AG09309 (cell line): Measurements from ENCODE around the gene EME1.
"Not testable (repeated sequence)": the region's sequence is repeated elsewhere in the genome, so short reads cannot be mapped to it uniquely, and the experiment has no call there.

Experiments used
- DNase-seq: peaks from one replicate; pipeline ENCODE4 v3.0.0-alpha.2; 2010; ENCODE audit warnings: low read depth
- H3K4me3 ChIP-seq: 2 replicates; pipeline ENCODE4 v1.5.1; 2011; ENCODE audit warnings: mild to moderate bottlenecking, low read depth, low read length, moderate library complexity; ENCODE audit not compliant: control insufficient read depth
- CTCF ChIP-seq: IDR thresholded peaks from 2 replicates; pipeline ENCODE4 v1.5.1; 2011; ENCODE audit warnings: mild to moderate bottlenecking, low read depth, low read length, inconsistent platforms; ENCODE audit not compliant: insufficient read depth, control insufficient read depth; ENCODE audit errors: missing control alignments

Gene EME1

GRCh38 chr17:50406578-50406977 is 33.5 kb downstream of the EME1 start:
- TF ChIP-seq CTCF = no peak
- DNase-seq = no peak
- no peak overlapping the region for H3K4me3 ChIP-seq

GRCh38 chr17:50407921-50408320 is 34.9 kb downstream of the EME1 start:
- no peak overlapping the region for H3K4me3 ChIP-seq
- no peak for TF ChIP-seq CTCF
- DNase-seq = no peak

GRCh38 chr17:50412188-50412732 is 39.2 kb downstream of the EME1 start:
- TF ChIP-seq CTCF = no peak
- H3K4me3 ChIP-seq = no peak overlapping the region
- no peak for DNase-seq

- DNase-seq = no peak
- no peak for TF ChIP-seq CTCF
- H3K4me3 ChIP-seq = no peak overlapping the region
Measured at GRCh38 chr17:50414808-50415207, 41.8 kb downstream of the EME1 start.

- H3K4me3 ChIP-seq = not testable (repeated sequence)
Measured at GRCh38 chr17:50419577-50419976, 46.5 kb downstream of the EME1 start.

GRCh38 chr17:50420419-50421112 is 47.5 kb downstream of the EME1 start:
- peak; percentile 17 for DNase-seq
- H3K4me3 ChIP-seq = no peak overlapping the region
- TF ChIP-seq CTCF = no peak

More at GRCh38 chr17:50419577-50419976, 46.5 kb downstream of the EME1 start:
- not testable (repeated sequence) for DNase-seq

GRCh38 chr17:50421308-50422051 is 48.5 kb downstream of the EME1 start:
- no peak for DNase-seq
- TF ChIP-seq CTCF = no peak
- H3K4me3 ChIP-seq = no peak overlapping the region
